ENCODE data around the gene GLI2. TPM values are rescaled to one million over a fixed set of nuclear protein-coding genes. Genes with fewer than 3 reads are reported as not detected.

Gene GLI2
- total RNA-seq, 1 experiment from 2014 or later: 4.0 TPM

DNA sequence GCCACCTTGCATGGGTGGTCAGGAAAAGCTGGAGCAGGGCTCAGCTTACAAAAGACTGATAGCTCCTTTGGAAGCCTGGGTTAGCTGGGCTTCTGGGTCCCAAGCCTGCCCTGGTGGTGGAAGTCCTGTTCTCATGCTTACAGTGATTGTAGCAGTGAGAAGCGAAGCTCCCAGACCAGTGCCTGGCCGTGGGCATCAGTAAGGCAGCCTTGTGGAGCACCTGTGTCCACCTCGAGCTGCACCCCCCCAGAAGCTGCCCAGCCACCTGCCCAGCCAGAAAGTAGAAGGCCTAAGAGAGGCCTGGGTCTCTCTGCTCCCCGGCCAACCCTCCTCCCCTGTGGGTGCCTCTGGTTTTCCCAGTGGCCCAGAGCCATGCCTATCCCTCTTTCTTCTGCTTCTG is 10.5 kb downstream of the GLI2 start:
- 0 out of 2 replicates have a peak, but pooled peaks cover 1% of the 10 kb centered on the region for H3K79me2 ChIP-seq (ENCODE audit: low read length)
- intact Hi-C loops (cut with micrococcal nuclease): no loop called here

GRCh38 chr2:120747281-120747680 is 11.6 kb downstream of the GLI2 start:
- no peaks in the 10 kb centered on the region for H3K9me3 ChIP-seq (ENCODE audit: low read length)
- DNase-seq (no peak), ATAC-seq (no peak)
- no peak overlapping the region for H3K4me3 ChIP-seq (ENCODE audit: low read length)
- no peak overlapping the region for H3K9ac ChIP-seq (ENCODE audit: low read length)
- H3F3A ChIP-seq (ENCODE audit: low read length, unreplicated experiment): no peaks in the 10 kb centered on the region
- H3K27ac ChIP-seq (ENCODE audit: low read length): no peak overlapping the region
- no peaks in the 10 kb centered on the region for H3K9me2 ChIP-seq (replicated peaks; ENCODE audit: low read length)
- BruUV-seq (replicated peaks): no TSS peak
- ChIA-PET POLR2A (ENCODE audit: unreplicated experiment) (interaction anchor here (0.5 kb wide), 1 partner anchor 328 kb away, joined by 4 read pairs; no protein-coding TSS in a partner anchor), CTCF (no interaction called here)
- H2AFZ ChIP-seq (ENCODE audit: low read length): no peak overlapping the region
- H4K20me1 ChIP-seq (ENCODE audit: low read length): no peaks in the 10 kb centered on the region
- no peaks in the 10 kb centered on the region for H3K79me2 ChIP-seq (ENCODE audit: low read length)
- no peaks in the 10 kb centered on the region for H3K27me3 ChIP-seq (ENCODE audit: low read length)
- H3K4me2 ChIP-seq (ENCODE audit: low read length): no peak overlapping the region
- intact Hi-C loops (cut with micrococcal nuclease): no loop called here
- no peaks in the 10 kb centered on the region for H3K4me1 ChIP-seq (ENCODE audit: insufficient read depth, low read length)
- no peaks in the 10 kb centered on the region for H3K36me3 ChIP-seq (ENCODE audit: low read depth, low read length)
- TF ChIP-seq EZH2 (IDR thresholded peaks at IDR 0.05; ENCODE audit: low read length, unreplicated experiment) (no peak), EZH2phosphoT487 (IDR thresholded peaks at IDR 0.05; ENCODE audit: borderline replicate concordance, low read length) (no peak), CTCF (conservative IDR thresholded peaks at IDR 0.05; ENCODE audit: low read depth, low read length) (no peak)

More for the DNA sequence above, 10.5 kb downstream of the GLI2 start:
- H3K9me3 ChIP-seq (ENCODE audit: low read length): no peaks in the 10 kb centered on the region
- no peaks in the 10 kb centered on the region for H3K9me2 ChIP-seq (replicated peaks; ENCODE audit: low read length)
- H2AFZ ChIP-seq (ENCODE audit: low read length): no peak overlapping the region
- no peak for TF ChIP-seq CTCF (conservative IDR thresholded peaks at IDR 0.05; ENCODE audit: low read depth, low read length)
- TF ChIP-seq EZH2 (IDR thresholded peaks at IDR 0.05; ENCODE audit: low read length, unreplicated experiment): no peak
- H3K4me2 ChIP-seq (ENCODE audit: low read length): no peak overlapping the region
- DNase-seq (no peak), ATAC-seq (no peak)
- H3K27ac ChIP-seq (ENCODE audit: low read length): no peak overlapping the region
- ChIA-PET CTCF (interaction anchor here (0.6 kb wide), 1 partner anchor 339 kb away, joined by 6 read pairs; no protein-coding TSS in a partner anchor), POLR2A (ENCODE audit: unreplicated experiment) (no interaction called here)
- BruUV-seq (replicated peaks): no TSS peak
- H3K36me3 ChIP-seq (ENCODE audit: low read depth, low read length): no peaks in the 10 kb centered on the region
- no peak overlapping the region for H3K9ac ChIP-seq (ENCODE audit: low read length)
- no peak overlapping the region for H3K4me3 ChIP-seq (ENCODE audit: low read length)
- H3F3A ChIP-seq (ENCODE audit: low read length, unreplicated experiment): no peaks in the 10 kb centered on the region
- no peaks in the 10 kb centered on the region for H4K20me1 ChIP-seq (ENCODE audit: low read length)
- H3K4me1 ChIP-seq (ENCODE audit: insufficient read depth, low read length): peaks cover 5% of the 10 kb centered on the region
- H3K27me3 ChIP-seq (ENCODE audit: low read length): no peaks in the 10 kb centered on the region

GRCh38 chr2:120747706-120748105 is 12.0 kb downstream of the GLI2 start:
- TF ChIP-seq EZH2phosphoT487 (IDR thresholded peaks at IDR 0.05; ENCODE audit: borderline replicate concordance, low read length): no peak
- no peak for TF ChIP-seq CTCF (conservative IDR thresholded peaks at IDR 0.05; ENCODE audit: low read depth, low read length)
- TF ChIP-seq EZH2 (IDR thresholded peaks at IDR 0.05; ENCODE audit: low read length, unreplicated experiment): no peak
- no peaks in the 10 kb centered on the region for H3K9me3 ChIP-seq (ENCODE audit: low read length)
- intact Hi-C loops (cut with micrococcal nuclease): no loop called here
- DNase-seq (no peak), ATAC-seq (no peak)
- H3K9me2 ChIP-seq (replicated peaks; ENCODE audit: low read length): no peaks in the 10 kb centered on the region
- no peaks in the 10 kb centered on the region for H3K79me2 ChIP-seq (ENCODE audit: low read length)
- H3K27ac ChIP-seq (ENCODE audit: low read length): no peak overlapping the region
- POLR2A ChIA-PET (ENCODE audit: unreplicated experiment): no interaction called here
- no peak overlapping the region for H2AFZ ChIP-seq (ENCODE audit: low read length)
- H4K20me1 ChIP-seq (ENCODE audit: low read length): no peaks in the 10 kb centered on the region
- CTCF ChIA-PET: no interaction called here
- H3K9ac ChIP-seq (ENCODE audit: low read length): no peak overlapping the region
- H3F3A ChIP-seq (ENCODE audit: low read length, unreplicated experiment): no peaks in the 10 kb centered on the region
- no peaks in the 10 kb centered on the region for H3K4me1 ChIP-seq (ENCODE audit: insufficient read depth, low read length)
- no peaks in the 10 kb centered on the region for H3K27me3 ChIP-seq (ENCODE audit: low read length)
- no peaks in the 10 kb centered on the region for H3K36me3 ChIP-seq (ENCODE audit: low read depth, low read length)
- H3K4me2 ChIP-seq (ENCODE audit: low read length): no peak overlapping the region
- no peak overlapping the region for H3K4me3 ChIP-seq (ENCODE audit: low read length)
- no TSS peak for BruUV-seq (replicated peaks)

Data from PC-3 (cell line).